NCI-H345 treated with DMSO at 0.1 percent for 48 hours (cell line): Measurements from ENCODE around the gene IQGAP1.
A peak's percentile ranks its signal among the peaks of the same experiment; 100 is the strongest.
"Not testable (repeated sequence)": the region's sequence is repeated elsewhere in the genome, so short reads cannot be mapped to it uniquely, and the experiment has no call there.

Source experiments
- DNase-seq: peaks from one replicate; lab custom pipeline; 2025; ENCODE audit not compliant: unreplicated experiment; lab: John Stamatoyannopoulos, UW

Gene IQGAP1

GRCh38 chr15:90387534-90388461 is at the start of gene IQGAP1:
IQGAP1 (plus strand) TSS chr15:90388242; CDS start chr15:90388342, 100 bp downstream.
- peak; percentile 88 for DNase-seq

DNA sequence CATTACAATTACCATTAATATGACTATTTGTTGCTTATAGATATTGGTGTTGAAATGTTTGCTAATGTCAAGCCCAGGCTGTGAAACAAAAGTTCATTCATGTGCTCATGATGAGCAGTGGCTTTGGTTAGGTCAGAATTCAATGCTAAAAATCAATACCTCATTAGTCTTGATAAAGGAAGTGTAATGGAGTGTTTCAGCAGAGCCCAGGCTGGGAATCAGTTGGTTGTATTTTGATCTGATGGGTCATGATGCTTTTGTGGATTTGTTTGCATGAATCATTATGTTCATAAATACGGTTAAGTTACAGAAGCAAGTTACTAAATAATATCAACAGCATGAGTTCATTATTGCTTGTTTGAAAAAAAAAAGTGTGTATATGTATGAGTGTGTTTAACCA is 49.5 kb upstream of the IQGAP1 start:
- no peak for DNase-seq

DNA sequence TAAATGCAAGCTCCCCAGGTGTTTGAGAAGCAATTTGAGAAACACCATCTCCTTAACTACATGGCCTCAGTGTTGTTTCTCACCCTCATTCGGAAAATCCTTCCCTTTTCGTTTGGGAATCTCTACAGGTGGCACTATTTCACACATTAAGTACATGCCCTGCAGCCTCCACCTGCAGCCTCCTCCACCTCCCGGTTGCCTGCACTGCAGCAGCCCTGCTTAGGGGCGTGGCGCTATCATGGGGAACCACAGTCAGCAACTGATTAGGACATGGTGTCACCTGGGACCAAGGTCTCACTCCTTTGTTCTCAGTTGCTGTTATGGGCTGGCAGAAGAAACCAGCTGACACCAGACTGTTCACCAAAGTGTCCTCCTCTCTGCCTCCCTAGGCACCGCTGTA is 47.7 kb upstream of the IQGAP1 start:
- DNase-seq, result no peak

DNA sequence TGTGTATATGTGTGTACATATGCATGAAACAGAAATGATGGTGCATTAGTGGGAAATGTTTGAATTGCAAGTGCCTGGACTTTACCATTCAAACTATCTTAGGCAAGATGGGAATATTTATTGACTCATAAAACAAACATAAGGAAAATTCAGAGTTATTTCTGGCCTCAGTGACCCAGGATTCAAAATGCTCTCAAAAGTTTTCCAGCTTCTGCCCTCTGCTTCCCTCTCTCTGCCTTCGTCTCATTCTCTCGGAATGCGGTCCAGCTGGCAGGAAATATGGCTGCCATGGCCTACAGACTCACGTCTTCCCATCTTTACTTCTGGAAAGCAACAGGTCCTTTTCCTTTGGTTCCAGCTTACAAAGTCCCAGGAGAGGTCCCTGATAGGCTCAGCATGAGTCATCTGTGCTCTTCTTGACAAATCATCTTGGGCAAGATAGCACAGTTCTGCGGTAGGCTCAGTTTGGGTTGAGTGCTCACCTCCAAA is 44.7 kb upstream of the IQGAP1 start:
- no peak for DNase-seq

GRCh38 chr15:90344662-90345061 is 43.4 kb upstream of the IQGAP1 start:
- DNase-seq, result no peak

- no peak for DNase-seq
Observed at GRCh38 chr15:90345857-90346256, 42.2 kb upstream of the IQGAP1 start.

DNA sequence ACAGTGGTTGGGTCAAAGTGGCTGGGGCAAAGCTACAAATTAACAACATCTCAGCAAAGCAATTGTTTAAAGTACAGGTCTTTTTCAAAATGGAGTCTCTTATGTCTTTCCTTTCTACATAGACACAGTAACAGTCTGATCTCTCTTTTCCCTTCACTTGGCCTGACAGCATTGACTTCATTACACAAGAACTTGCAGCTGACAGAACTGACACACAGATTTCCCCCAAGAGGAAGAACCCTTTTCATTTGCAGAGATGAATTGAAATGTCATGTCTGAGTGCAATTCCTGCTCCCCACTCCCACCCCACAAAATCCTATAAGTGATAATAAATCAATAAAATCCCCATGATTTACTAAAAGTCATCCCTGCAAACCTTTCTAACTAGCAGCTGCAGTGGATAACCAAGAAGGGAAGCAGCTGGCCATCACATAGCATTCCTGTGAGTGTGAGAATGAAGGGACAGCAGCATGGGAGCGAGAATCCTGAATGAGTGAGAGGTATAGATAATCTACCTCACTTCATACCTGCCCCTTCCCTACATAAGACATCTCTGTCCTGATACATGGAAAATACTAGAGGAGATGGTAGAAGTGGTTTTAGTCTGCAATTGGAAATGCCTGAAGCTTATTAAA is 40.5 kb upstream of the IQGAP1 start:
- DNase-seq, result not testable (repeated sequence)

DNA sequence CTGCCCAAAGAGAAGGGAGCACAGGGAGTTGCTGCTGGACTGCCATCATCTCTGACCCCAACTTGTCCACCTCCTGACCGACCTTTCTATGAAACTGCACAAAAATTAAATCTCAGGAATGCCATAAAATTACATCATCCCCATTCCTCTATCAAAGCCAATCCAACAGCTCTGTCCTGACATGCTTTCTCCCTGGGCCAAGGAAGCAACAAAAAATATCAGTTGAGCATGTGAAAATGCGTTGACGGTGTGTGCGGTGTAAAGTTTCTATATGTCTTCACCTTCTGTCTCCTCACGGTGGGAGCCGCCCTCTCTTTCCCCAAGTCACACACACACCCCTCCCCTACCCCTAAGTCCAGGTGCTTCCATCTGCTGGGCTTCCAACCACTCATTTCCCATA is 39.6 kb upstream of the IQGAP1 start:
- no peak for DNase-seq

DNA sequence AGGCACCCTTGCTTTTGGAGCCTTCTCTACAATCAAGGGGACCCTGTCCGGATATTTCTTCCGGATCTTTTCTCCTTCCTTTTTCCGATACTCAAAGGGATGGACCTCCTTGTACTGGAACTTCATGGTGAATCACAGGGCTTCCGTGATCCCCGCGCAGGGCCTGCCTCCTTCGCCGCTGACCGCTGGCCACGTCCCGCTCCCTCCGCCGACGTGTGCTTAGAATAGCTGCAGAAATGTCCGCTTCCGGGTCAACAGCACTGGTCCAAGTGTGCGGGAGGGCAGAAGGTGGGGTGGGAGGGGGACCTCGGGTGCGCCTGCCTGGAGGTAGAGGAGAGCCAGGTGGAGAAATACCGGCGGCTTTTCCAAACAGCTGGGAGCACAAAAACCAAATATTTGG is 39.0 kb upstream of the IQGAP1 start:
- DNase-seq, result no peak

GRCh38 chr15:90349821-90350220 is 38.2 kb upstream of the IQGAP1 start:
- no peak for DNase-seq

GRCh38 chr15:90351479-90352106 is 36.4 kb upstream of the IQGAP1 start:
- no peak for DNase-seq

DNA sequence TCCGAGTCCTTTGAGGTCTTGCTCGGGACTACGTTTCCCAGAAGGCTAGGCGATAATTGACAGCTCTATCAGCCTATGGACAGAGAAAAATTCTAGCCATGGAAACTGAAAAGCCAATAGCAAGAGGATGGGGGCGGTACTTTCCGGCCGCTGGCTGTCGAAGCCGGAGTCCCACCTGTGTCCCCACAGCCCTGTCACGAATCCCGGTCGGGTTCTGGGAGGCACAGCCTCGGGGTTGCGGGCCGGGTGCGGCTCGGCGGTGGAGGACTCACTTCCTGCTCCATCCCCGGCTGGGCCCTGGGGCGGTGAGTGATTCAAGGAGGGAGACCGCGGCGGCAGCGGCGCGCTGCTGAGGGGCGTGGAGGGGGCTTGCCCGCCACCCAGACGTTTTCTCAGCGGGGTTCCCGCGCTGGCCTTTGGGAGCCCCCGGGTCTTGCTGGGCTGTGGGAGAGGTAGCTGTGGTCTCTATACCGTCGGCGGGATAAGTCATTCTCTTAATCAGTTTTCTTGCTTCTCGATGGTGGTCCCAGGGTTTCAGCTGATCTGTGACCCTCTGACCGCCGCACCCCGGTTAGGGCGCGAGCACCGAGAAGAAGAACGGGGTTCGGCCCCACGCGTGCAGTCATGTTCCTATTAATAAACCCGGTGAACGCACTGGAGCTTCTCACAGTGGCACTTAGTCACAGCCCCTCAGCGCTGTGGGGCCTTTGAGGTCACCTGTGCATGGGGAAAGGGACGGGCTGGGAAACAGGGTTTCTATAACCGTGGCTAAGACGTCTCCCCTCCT is 35.7 kb upstream of the IQGAP1 start, which contains the start of gene ZNF774:
TSS of gene ZNF774 (plus strand) at position 178 of the 787 bp plus-strand sequence. CDS start 2,377 bp downstream, outside the sequence.
- DNase-seq, result peak; percentile 83

GRCh38 chr15:90354986-90355385 is 33.1 kb upstream of the IQGAP1 start:
- no peak for DNase-seq

GRCh38 chr15:90358124-90359033 is 29.7 kb upstream of the IQGAP1 start:
- DNase-seq, result no peak

GRCh38 chr15:90360746-90361145 is 27.3 kb upstream of the IQGAP1 start:
- no peak for DNase-seq

- no peak for DNase-seq
Observed at GRCh38 chr15:90362936-90363212, 25.2 kb upstream of the IQGAP1 start.

- no peak for DNase-seq
Observed at GRCh38 chr15:90364251-90364650, 23.8 kb upstream of the IQGAP1 start.

GRCh38 chr15:90365414-90366055 is 22.5 kb upstream of the IQGAP1 start:
- DNase-seq, result no peak

GRCh38 chr15:90367576-90367975 is 20.5 kb upstream of the IQGAP1 start:
- DNase-seq, result no peak
